ENCODE data around the gene SPINDOC.
"Not testable (repeated sequence)": the region's sequence is repeated elsewhere in the genome, so short reads cannot be mapped to it uniquely, and the experiment has no call there.

The SPINDOC gene, protein sequence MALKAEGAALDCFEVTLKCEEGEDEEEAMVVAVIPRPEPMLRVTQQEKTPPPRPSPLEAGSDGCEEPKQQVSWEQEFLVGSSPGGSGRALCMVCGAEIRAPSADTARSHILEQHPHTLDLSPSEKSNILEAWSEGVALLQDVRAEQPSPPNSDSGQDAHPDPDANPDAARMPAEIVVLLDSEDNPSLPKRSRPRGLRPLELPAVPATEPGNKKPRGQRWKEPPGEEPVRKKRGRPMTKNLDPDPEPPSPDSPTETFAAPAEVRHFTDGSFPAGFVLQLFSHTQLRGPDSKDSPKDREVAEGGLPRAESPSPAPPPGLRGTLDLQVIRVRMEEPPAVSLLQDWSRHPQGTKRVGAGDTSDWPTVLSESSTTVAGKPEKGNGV

DNA sequence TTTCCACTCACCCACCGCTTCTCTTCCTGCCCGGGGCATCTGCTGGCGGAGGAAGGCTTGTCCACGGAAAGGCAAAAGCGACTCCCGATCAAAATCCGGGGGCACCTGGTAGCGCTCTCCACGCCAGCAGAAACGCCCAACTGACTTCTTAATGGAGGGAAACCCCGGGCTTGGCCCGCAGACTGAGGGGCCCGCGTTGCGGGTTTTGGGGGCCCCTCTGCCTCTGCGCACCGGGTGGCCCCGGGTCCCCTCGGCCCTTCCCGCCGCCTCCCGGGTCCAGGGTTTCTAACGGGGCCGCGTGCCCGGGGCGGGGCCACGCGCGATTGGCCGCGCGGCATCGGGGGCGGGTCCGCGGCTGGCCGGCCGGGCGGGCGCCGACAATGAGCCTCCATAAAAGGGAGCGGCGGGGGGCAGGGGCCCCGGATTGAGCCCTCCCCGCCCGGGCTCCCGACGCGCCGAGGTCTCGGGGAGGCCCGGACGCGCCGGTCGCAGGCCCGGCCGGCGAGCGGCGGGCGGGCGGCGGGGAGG lies at the start of gene SPINDOC:
Gene SPINDOC (plus strand): TSS at position 422 of the 528 bp plus-strand sequence. CDS start 231 bp downstream, outside the sequence.
- peak; percentile 19 for DNase-seq (ENCODE audit: low read depth)

DNA sequence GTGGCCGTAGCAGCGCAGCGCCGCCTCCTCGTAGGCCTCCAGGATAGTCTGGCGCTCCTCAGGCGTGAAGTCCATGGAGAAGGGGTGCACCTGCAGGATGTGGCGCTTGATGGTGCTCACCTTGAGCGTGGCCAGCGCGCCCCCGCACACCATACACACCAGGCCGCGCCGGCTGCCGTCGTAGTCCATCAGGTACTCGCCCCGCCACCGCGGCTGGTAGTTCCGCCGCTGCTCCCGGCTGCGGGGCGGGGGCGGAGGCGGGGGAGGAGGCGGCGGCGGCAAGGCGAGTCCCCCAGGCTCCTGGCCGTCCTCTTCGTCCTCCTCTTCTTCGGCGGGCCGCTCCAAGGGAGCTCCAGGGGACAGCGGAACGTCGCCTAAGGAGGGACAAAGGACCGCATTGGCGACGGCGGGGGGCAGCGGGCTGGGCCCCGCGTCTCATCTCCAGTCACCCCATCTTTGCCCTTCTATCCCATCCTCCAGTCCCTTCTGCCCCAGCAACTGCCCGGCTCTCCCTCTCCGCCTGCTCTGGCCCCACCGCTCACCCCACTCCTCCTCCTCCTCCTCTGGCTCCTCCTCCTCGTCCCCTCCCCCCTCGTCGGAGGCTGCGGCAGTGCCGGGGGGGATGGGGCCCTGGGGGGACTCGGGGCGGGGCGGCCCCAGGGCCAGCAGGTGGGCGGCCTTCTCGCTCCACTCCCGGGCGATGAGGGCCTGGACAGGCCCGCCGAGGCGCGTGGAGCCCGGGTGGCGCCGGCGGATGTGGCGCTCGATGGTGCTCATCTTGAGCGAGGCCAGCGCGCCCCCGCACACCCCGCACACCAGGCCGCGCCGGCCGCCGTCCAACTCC lies 49.5 kb upstream of the SPINDOC start:
- no peak for DNase-seq (ENCODE audit: low read depth)

DNA sequence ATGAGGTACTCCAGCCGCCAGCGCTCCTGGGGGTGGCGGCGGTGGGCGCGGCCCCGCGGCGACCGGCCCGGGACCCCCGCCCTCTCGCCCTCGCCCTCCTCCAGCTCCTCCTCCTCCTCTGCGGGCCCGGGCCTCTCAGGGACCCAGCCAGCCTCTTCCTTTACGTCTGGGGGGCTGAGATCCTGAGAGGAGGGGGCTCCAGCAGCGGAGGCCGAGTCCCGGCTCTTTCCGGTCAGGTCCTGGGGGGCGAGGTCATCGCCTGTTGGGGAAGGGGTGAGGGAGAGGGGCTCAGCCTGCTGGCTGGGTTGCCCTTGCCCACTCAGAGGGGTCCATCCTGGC lies 48.9 kb upstream of the SPINDOC start:
- DNase-seq (ENCODE audit: low read depth): no peak

DNA sequence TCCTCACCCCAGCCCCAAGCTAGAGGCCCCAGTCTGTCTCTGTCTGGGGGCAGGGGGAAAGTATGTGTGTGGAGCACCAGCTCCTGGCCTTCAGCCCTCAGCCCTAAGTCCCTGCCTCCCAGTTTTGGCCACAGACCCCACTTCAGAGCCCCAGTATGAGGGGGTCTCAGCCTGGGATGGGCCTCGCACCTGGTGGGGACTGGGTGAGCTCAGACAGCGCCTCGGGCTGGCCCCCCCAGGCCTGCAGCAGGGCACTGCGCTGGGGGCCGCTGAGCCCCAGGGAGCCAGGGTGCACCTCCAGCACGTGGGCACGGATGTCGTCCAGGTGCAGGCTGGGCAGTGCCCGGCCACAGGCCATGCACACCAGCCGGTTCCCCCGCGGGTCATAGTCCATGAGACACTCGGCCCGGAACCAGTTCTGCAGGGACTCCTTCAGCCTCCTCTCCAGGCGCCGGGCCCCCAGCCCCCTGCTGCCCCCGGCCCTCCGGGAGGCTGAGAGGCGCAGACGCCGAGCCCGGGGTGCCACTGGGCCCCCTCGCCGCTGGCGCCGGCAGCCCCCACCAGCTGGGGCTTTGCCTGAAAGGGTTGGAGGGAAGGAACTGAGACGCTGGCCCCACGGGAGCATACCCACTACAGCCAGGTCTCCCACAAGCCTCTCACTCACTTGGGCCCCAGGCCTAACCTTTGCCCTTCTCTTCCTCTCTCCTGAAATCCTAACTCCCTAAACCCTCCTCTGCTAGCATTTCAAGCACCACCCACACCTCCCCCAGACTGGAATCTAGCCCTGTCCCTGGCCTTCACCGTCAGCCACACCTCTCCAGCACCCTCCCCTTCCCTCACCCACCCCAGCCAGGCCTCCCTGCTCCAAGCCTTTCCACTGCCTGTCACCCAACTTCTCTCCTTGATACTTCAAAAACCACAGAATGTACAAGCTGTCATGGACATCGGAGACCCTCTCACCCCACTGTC lies 48.3 kb upstream of the SPINDOC start:
- DNase-seq (ENCODE audit: low read depth): no peak

DNA sequence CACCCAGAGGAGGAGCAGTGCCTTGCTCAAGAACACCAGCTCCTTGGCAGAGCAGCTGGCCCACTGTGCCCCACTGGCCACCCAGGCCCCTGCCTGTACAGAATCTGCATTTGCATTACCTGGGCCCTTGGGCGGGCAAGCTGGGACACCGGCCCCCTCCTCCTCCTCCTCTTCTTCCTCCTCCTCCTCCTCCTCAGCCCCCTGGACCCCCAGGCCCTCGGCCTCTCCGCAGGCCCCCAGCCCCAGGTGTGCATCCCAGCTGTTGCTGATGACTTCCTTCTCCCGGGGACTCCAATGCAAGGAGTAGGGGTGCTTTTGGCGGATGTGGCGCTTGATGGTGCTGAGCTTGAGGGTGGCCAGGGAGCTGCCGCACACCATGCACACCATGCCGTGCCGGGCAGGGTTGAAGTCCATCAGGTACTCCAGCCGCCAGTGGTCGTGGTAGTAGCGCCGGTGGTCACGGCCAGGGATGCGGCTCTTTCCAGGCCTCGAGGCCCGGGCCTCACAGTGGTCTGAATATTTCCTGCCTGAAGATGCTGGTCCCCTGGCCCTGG lies 47.5 kb upstream of the SPINDOC start:
- DNase-seq (ENCODE audit: low read depth): no peak

DNA sequence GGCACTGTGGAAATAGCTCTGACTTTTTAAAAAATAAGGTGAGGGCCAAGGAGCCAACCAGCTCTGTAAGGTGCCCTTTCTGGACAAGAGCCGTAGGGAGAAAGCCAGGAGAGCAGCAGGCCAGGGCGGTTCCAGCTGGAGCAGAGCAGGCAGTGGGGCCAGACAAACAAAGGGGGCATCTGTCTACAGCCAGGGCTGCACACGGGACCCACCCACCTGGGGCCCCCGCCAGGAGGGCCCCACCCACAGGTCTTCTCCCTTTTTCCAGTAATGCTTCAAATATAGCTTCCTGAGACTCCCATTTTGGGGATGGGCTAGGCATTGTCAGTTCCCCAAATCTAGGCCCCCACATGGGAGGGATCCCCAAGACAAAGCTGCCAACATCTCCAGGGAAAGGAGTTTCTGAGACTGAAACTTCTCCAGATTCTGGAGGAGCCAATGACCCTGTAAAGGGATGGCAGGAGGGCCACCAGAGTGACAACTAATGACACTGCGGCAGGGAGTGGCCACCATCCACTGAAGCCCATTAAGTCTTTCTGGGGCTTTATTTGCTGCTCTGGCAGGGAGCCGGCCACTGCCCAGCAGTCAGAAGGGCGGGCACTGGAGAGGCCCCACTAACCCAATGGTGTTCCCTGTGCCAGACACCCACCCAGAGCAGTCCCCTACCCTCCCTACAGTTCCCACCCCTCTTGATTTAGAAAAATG lies 46.6 kb upstream of the SPINDOC start:
- DNase-seq (ENCODE audit: low read depth): no peak

DNA sequence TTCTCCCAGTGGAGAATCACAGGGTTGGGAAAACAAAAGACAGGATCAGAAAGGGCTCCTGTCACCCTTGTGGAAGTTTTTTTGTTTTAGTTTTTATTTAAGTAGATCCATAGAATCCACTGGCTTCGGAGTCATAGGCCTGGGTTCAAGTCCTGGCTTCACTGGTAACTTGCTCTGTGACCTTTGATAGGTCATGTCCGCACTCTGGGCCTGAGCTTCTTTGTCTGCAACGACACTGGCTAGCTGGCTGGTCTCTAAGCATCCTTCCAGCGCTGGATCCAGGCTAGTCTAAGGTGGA lies 46.0 kb upstream of the SPINDOC start:
- DNase-seq (ENCODE audit: low read depth): no peak

DNA sequence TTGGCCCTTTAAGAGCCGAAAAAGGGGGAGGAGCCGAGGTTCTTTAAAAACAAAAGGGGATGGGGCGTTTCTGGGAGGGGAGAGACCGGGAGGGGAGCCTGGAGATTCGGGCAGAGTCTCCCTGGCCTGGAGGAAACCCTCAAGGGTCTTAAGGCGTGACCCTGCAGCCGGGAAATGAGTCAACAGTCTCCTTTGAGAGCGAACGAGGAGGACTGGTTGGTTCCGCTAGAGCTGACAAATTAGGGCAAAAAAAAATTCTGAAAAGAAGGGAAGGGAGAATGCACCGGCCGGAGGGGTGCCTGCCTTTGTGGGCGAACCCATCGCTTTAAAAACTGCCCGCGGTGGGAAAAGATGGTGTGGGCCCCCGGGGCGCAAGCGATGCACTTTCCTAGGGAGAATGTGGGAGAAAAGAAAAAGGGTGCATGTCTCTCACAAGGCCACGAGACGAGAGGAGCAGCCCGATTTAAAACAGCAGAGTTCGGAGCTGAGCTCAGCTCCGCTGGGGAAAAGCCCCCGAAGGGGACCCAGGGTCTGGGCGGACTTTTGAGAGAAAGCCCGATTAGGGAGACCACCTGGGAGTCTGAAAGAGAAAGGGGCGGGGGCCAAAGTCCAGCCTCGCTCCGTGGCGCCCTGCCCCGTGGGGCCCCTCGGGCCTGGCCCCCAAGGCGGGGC lies 45.6 kb upstream of the SPINDOC start:
- DNase-seq (ENCODE audit: low read depth): peak; percentile 37

DNA sequence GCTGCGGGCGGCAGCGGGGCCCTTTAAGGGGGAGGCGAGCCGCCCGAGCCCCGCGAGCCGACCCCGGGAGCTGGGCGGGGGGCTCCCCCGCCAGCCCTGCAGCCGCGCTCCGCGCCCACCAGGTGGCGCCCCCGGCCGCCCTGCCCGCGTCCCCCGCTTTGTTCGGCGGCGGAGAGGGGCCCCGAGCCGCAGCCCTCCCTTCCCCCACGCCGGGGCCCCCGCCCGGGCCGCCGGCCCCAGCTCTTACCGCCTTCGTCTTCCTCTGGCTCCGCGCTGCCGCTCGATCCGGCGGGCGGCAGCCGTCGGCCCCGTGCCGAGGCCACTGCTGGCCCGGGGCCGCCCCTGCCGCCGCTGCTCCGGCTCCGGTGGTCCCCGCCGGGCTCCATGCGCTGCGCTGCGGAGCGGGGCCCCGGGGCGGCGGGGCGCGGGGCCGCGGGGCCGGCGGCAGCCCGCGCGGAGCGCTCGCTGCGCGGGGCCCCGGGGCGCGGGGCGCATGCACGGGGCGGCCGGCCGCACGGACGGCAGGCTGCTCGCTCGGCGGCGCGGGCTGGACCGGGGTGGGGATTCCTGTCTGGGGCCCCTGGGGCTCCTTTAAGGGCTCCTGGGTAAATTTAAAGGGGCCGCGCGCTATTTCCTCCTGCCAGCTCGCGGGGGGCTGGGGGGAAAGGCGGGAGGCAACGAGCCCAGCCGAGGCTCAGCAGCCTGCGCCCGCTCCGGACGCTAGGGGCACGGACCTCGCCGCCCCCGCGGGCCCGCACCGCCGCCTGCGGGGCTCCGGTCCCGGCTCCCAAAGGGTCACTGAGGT lies 44.8 kb upstream of the SPINDOC start, which contains the start of gene ZFTA:
Gene ZFTA (minus strand): TSS at position 539 of the 805 bp plus-strand sequence. CDS start 153 bp downstream, at position 386.
- DNase-seq (ENCODE audit: low read depth): no peak

DNA sequence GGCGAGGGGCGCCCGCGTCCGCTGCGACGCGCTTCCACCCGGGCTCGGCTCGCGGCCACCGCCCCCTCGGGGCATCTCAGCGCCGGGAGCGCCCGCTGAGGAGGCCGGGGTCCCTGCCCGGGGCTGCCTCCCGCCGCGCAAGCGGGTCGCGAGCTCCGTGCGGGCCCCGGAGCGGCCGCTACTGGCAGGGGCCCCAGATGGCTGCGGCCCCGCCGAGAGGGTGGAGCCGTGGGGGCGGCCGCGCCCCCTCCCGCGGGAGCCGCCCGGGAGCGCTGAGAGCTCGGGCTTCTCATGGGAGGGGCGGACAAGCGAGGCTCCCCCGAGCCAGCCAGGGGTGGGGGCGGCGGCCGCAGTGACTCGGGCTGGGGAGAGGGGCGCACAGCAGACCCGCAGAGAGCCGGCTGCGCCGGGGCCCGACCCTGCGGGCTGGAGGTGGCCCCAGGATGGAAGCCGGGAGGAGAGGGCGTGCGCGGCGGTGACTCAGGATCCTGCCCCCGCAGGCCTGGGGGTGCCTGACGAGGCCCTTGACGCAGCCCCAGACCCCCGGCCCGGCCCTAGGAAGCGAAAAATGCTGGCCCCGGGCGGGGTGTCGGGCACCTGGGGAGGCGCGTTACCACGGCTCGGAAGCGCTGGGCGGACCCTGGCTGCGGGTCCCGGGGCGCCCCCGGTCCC lies 44.1 kb upstream of the SPINDOC start:
- no peak for DNase-seq (ENCODE audit: low read depth)

DNA sequence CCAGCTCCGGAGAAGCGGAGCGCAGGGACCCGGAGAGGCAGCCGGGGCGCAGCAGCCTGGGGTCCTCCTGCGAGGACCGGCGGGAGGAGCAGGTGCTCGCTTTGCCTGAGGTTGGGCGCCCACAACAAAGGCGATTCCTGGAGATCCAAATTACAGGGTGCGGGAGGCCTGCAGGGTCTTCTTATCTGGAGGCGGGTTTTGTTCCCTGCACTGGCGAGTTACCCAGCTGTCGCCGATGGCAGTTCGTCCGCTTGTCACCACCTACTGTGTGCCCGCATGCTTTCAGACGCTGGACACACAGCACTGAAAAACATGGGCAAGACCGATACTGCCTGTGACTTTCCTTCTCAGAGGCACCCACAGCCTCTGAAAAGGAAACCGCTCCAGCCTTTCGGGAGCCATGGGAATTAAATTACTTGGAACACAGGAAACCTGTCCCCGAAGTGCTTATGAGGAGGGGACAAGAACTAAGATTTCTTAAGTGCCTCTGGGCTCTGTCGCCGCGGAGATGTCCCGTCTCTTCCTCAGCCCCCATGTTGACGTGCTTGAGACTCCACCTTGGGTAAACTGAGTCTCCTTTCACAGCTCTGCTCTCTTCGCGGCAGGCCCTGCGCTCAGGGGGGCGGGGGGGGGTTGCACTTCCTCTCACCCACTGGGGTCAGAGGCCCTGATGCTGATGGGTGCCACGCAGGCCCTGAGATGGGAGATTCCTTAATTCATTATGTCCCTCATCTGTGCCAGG lies 43.4 kb upstream of the SPINDOC start:
- DNase-seq (ENCODE audit: low read depth): no peak

DNA sequence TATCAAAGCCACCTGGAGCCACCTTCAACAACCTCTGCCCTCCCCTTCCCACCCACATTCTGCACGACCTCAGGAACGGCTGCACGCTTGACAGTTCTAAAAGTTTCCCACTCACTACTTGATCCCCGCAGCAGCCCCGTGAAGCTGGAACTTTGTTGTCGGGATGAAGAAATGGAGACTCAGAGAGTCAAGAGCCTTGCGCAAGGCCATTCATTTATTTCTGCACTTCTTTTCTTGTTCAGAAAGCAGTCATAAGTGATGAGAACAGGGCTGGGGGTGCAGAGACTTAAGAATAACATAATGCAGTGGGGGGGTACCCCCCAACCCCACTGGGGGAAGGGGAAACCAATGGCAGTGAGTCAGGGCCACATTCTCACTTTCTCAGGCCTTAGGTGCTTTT lies 42.5 kb upstream of the SPINDOC start:
- DNase-seq (ENCODE audit: low read depth): no peak

DNA sequence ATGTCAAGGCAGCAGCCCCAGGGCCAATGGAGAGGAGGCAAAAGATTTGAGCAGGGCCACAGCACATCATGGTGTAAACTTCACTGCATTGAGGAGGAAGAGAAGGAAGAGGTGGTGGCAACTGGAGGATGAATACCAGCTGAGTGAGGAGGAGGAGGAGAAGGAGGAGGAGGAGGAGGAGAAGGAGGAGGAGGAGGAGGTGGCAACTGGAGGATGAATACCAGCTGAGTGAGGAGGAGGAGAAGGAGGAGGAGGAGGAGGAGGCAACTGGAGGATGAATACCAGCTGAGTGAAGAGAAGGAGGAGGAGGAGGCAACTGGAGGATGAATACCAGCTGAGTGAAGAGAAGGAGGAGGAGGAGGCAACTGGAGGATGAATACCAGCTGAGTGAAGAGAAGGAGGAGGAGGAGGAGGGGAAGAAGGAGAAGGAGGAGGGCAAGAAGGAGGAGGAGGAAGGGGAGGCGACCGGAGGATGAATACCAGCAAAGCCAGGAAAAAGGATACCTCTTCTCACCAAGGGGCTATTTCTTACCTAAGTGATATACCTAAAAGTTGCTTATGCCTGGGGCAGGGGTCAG lies 41.4 kb upstream of the SPINDOC start:
- not testable (repeated sequence) for DNase-seq (ENCODE audit: low read depth)

DNA sequence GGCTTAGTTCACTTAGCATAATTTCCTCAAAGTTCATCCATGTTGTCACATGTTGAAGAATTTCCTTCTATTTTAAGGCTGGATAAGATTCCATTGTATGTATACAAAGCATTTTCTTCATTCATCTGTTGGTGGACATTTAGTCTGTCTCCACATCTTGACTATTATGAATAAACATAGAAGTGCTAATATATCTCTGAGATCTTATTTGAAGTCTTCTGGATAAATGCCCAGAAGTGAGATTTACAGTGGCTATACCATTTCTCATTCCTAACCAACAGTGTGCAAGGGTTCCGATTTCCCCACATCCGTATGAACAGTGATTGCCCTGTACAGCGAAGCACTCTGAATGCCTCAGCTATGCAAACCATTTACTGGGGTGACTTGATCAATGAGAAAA lies 38.1 kb upstream of the SPINDOC start:
- DNase-seq (ENCODE audit: low read depth): no peak

DNA sequence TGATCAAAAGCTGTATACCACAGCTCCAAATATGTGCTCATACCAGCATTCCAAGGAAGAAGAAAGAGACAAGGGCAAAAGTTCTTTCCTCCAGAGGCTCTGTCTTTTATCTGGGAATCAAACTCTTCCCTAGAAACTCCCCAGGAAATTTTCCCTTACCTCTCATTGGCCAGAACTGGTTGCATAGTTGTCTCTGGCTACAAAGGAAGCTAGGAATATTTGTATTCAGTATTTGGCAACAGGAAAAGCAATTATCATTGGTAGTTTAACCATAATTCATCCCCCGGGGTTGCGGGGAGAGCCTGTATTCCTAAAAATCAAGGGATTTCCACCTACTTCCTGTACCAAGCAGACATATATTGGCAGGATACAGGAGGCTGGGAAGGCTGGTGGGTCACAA lies 34.2 kb upstream of the SPINDOC start:
- DNase-seq (ENCODE audit: low read depth): no peak

DNA sequence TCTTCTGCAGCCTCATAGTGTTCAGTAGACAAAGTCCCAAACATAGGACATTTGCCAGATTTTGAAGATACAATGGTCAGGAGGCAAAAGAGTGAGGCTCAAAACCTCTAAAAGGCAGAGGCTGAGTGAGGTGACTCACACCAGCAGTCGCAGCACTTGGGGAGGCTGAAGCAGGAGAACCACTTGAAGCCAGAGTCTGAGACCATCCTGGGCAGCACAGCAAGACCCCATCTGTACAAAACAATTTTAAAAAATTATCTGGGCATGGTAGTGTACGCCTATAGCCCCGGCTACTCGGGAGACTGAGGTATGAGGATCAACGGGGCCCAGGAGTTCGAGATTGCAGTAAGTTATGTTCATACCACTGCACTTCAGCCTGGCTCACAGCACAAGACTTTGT lies 30.5 kb upstream of the SPINDOC start:
- no peak for DNase-seq (ENCODE audit: low read depth)

DNA sequence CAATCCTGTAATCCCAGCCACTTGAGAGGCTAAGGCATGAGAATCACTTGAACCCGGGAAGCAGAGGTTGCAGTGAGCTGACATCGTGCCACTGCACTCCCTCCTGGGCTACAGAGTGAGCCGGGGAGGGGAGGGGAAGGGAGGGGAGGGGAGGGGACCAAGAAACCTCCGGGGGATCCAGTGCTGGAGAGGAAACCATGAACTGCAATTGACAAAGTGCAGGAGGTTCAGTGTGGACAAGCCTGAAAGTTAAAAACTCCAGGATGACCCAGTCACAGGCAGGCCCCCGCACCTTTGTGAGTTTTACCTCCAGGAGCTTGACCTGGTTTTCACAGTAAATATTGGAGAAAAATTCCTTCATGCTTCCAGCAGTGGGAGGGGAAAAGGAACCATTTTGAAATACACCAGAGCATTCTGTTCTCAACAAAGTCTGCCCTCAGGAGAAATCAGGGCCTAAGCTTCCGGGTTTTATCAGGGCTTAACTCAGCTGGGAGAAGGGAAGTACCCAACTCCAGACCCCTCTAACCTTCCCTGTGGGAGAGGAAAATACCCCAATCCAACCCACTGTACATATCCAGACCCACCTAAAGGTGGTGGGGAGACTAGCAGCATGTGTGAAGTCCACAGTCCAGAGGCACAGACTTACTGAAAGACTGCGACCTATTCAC lies 29.2 kb upstream of the SPINDOC start:
- no peak for DNase-seq (ENCODE audit: low read depth)

All from HS-5 (cell line).